Esophagus squamous epithelium (tissue), 5 donors: ENCODE measurements around the gene KANSL1. TPM values are rescaled to one million over a fixed set of nuclear protein-coding genes. Genes with fewer than 3 reads are reported as not detected.
"Not testable (repeated sequence)": the region's sequence is repeated elsewhere in the genome, so short reads cannot be mapped to it uniquely, and the experiment has no call there.

Source experiments
- DNase-seq: peaks from one replicate; lab custom pipeline; 2025; lab: John Stamatoyannopoulos, UW
- H3K27ac ChIP-seq, 4 donors: fragments of 200-600 bp; sonication (generic); one replicate each; pipeline ENCODE4 v1.5.1; 2016 to 2019; ENCODE audit warnings: mild to moderate bottlenecking in 1 of 4
- H3K27me3 ChIP-seq, 4 donors: fragments of 200-600 bp; sonication (generic); 1 replicate in 3 of 4; 2 replicates in 1 of 4; pipeline versions ENCODE4 v1.5.1 to v1.6.0; 2017 to 2021; ENCODE audit warnings: antibody characterized with exemption in 1 of 4
- H3K36me3 ChIP-seq, 3 donors: fragments of 200-600 bp; sonication (generic); one replicate each; pipeline ENCODE4 v1.5.1; 2016 to 2019
- H3K4me1 ChIP-seq, 3 donors: fragments of 200-600 bp; sonication (generic); one replicate each; pipeline ENCODE4 v1.5.1; 2017 to 2019
- H3K4me3 ChIP-seq, 4 donors: fragments of 200-600 bp; sonication (generic); 1 replicate in 3 of 4; 2 replicates in 1 of 4; pipeline ENCODE4 v1.5.1; 2016 to 2019; ENCODE audit warnings: mild to moderate bottlenecking in 2 of 4, moderate library complexity in 1 of 4
- H3K9me3 ChIP-seq, 3 donors: fragments of 200-600 bp; sonication (generic); one replicate each; pipeline ENCODE4 v1.5.1; 2016 to 2019
- CTCF ChIP-seq, 6 experiments: fragments of 450-650 bp in 4 of 6; fragments of 200-600 bp in 2 of 6; sonication (generic) in 2 of 6; IDR thresholded peaks; one replicate each; pipeline ENCODE4 v1.5.1; 2016 to 2019; ENCODE audit warnings: antibody characterized with exemption in 6 of 6, mild to moderate bottlenecking in 4 of 6, moderate library complexity in 4 of 6
- POLR2A ChIP-seq, 4 donors: fragments of 450-650 bp; IDR thresholded peaks; one replicate each; pipeline ENCODE4 v1.6.1; 2017; ENCODE audit warnings: antibody characterized with exemption in 4 of 4, mild to moderate bottlenecking in 4 of 4, moderate library complexity in 3 of 4
- WGBS, 2 donors: methylation state at CpG; one replicate each; pipeline ENCODE4 v1.1.5; 2018; 5-methylcytosine and 5-hydroxymethylcytosine counted together
- intact Hi-C: fragments of 100-400 bp; cut with DNase I; formaldehyde crosslinking; loops from one replicate; pipeline ENCODE4 v1.15.0; 2022
- total RNA-seq, 4 donors: library from RNA; depleted of rRNA; stranded (reverse); fragments of >200 nt; gene quantifications; one replicate each; pipeline ENCODE4 v1.1.0, GENCODE V29; 2016
- donor health status: DM: yes; HTN: yes; CAD: no.

The KANSL1 gene
- total RNA-seq, 4 donors from 2014 or later: 31.0 to 79.0 (median 51.8) TPM

- Histone ChIP-seq H3K4me3 (no peak overlapping the region), H3K36me3 (peaks cover 7 to 85% (median 13%) of the 10 kb centered on the region in 3 donors), H3K27me3 (no peaks in the 10 kb centered on the region), H3K4me1 (peaks cover 0 to 26% (median 0%) of the 10 kb centered on the region in 3 donors), H3K27ac (no peak overlapping the region), H3K9me3 (no peaks in the 10 kb centered on the region)
- TF ChIP-seq POLR2A (IDR thresholded peaks at IDR 0.05): no peak
- no peak for DNase-seq
- WGBS, 2 donors: 79 to 85% methylated on average over 12 to 14 of the region's 14 CpGs
- intact Hi-C loops: no loop called here
Observed at GRCh38 chr17:46024590-46024989, 168.6 kb downstream of the KANSL1 start.

- Histone ChIP-seq H3K27ac (no peak overlapping the region), H3K4me3 (no peak overlapping the region), H3K4me1 (peaks cover 0 to 29% (median 0%) of the 10 kb centered on the region in 3 donors), H3K9me3 (no peaks in the 10 kb centered on the region), H3K36me3 (peaks cover 7 to 78% (median 13%) of the 10 kb centered on the region in 3 donors), H3K27me3 (no peaks in the 10 kb centered on the region)
- no peak for TF ChIP-seq POLR2A (IDR thresholded peaks at IDR 0.05)
- no peak for TF ChIP-seq CTCF (IDR thresholded peaks at IDR 0.05)
- intact Hi-C loops: no loop called here
- DNase-seq: no peak
- 83 to 87% methylated on average over 13 to 17 of the region's 24 CpGs for WGBS, 2 donors
Observed at GRCh38 chr17:46023783-46024388, 169.3 kb downstream of the KANSL1 start.

- DNase-seq, H3K9me3 ChIP-seq, H3K27ac ChIP-seq, intact Hi-C loops, H3K4me3 ChIP-seq, H3K27me3 ChIP-seq: not testable (repeated sequence)
- Histone ChIP-seq H3K36me3 (peaks cover 7 to 73% (median 10%) of the 10 kb centered on the region in 3 donors), H3K4me1 (peaks cover 0 to 24% (median 0%) of the 10 kb centered on the region in 3 donors)
- WGBS, 2 donors: 67 to 88% methylated on average over 1 to 7 of the region's 7 CpGs
Observed at GRCh38 chr17:46023366-46023765, 169.9 kb downstream of the KANSL1 start.

GRCh38 chr17:46020998-46021397 is 172.2 kb downstream of the KANSL1 start:
- no peak for TF ChIP-seq POLR2A (IDR thresholded peaks at IDR 0.05)
- TF ChIP-seq CTCF (IDR thresholded peaks at IDR 0.05): no peak
- no peak overlapping the region for H3K4me3 ChIP-seq
- DNase-seq: no peak
- H3K36me3 ChIP-seq: peaks cover 0 to 49% (median under 1%) of the 10 kb centered on the region in 3 donors
- intact Hi-C loops: no loop called here
- H3K27me3 ChIP-seq: no peaks in the 10 kb centered on the region
- H3K27ac ChIP-seq: peak overlapping the region in 1 of 4 donors; percentile 42
- H3K9me3 ChIP-seq: no peaks in the 10 kb centered on the region
- peaks cover 0 to 17% (median 0%) of the 10 kb centered on the region in 3 donors for H3K4me1 ChIP-seq
- WGBS, 2 donors: 87 to 92% methylated on average over 3 to 5 of the region's 12 CpGs

DNA sequence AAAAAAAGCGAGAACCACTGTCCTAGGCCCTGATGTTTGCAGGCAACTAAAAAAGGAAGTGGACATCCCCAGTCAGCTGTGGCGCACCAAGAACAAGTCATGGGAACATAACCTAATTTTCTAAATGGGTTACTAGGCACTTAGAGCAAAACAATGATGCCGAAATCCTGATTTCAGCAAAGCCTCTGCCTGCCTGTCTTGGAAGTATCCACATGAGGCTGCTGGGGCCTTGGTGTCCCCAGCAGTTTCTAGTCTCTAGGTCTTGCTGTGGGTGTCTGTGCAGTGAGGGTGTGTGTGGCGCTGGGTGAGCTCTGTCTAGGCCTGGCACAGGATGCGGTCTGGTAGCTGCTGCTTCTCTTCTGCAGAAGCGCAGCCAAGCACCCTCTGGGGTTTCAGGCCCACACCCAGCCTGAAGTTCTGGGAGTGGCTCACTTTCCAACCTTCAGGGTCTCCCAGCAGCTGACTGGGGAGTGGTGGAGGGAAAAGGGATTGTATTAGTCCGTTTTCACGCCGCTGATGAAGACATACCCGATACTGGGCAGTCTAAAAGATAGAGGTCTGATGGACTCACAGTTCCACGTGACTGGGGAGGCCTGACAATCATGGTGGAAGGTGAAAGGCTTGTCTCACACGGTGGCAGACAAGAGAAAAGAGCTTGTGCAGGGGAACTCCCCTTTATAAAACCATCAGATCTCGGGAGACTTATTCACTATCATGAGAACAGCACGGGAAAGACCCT is 173.0 kb downstream of the KANSL1 start:
- peaks cover 0 to 17% (median 0%) of the 10 kb centered on the region in 3 donors for H3K4me1 ChIP-seq
- TF ChIP-seq CTCF (IDR thresholded peaks at IDR 0.05): no peak
- no peak for TF ChIP-seq POLR2A (IDR thresholded peaks at IDR 0.05)
- peak overlapping the region in 2 of 4 donors; percentile 9 to 42 for H3K27ac ChIP-seq
- no peaks in the 10 kb centered on the region for H3K27me3 ChIP-seq
- H3K4me3 ChIP-seq: no peak overlapping the region
- no peaks in the 10 kb centered on the region for H3K9me3 ChIP-seq
- peaks cover 0 to 41% (median 0%) of the 10 kb centered on the region in 3 donors for H3K36me3 ChIP-seq
- no peak for DNase-seq
- WGBS, 2 donors: 57 to 74% methylated on average over 9 to 10 of the region's 14 CpGs
- intact Hi-C loops: no loop called here

GRCh38 chr17:46019408-46019925 is 173.8 kb downstream of the KANSL1 start:
- H3K27me3 ChIP-seq, H3K27ac ChIP-seq, H3K4me3 ChIP-seq, intact Hi-C loops, DNase-seq, H3K9me3 ChIP-seq: not testable (repeated sequence)
- Histone ChIP-seq H3K4me1 (peaks cover 0 to 17% (median 0%) of the 10 kb centered on the region in 3 donors), H3K36me3 (peaks cover 0 to 34% (median 0%) of the 10 kb centered on the region in 3 donors)
- WGBS, 2 donors: 74 to 81% methylated on average over 4 to 6 of the region's 8 CpGs
